Stimulated activated CD8-positive, alpha-beta memory T cell treated with anti-CD3 and anti-CD28 coated beads, Interleukin-15, amount 100 ng/mL, for 24 hours (primary cell): Measurements from ENCODE around the gene RBBP4.
"Not testable (repeated sequence)": the region's sequence is repeated elsewhere in the genome, so short reads cannot be mapped to it uniquely, and the experiment has no call there.

Experiments
- DNase-seq: peaks from one replicate; pipeline ENCODE4 v3.0.0-alpha.2; 2020; ENCODE audit warnings: low read depth

RBBP4 gene

GRCh38 chr1:32693455-32694174 lies 42.6 kb downstream of the RBBP4 start:
- DNase-seq = no peak

GRCh38 chr1:32695098-32695904 lies 44.3 kb downstream of the RBBP4 start:
- no peak for DNase-seq

DNA sequence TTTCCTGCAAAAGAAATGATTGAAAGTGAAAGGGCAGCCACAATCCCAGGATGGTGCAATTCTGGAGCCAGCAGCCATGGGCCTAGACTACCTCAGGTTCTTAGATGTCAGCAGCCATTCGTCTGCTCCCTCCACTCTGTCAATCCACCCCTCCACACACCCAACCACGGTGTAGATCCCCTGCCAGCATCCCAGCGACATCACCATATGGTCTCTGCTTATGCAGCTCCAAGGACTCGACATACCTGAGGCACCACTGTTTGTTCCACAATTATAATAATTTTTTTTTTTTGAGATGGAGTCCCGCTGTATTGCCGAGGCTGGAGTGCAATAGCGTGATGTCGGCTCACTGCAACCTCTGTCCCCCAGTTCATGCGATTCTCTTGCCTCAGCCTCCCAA lies 45.0 kb downstream of the RBBP4 start:
- DNase-seq = no peak

- DNase-seq = not testable (repeated sequence)
These were observed 46.0 kb downstream of the RBBP4 start for GRCh38 chr1:32696996-32697395.

GRCh38 chr1:32701421-32701911 lies 50.5 kb downstream of the RBBP4 start:
- DNase-seq = no peak

DNA sequence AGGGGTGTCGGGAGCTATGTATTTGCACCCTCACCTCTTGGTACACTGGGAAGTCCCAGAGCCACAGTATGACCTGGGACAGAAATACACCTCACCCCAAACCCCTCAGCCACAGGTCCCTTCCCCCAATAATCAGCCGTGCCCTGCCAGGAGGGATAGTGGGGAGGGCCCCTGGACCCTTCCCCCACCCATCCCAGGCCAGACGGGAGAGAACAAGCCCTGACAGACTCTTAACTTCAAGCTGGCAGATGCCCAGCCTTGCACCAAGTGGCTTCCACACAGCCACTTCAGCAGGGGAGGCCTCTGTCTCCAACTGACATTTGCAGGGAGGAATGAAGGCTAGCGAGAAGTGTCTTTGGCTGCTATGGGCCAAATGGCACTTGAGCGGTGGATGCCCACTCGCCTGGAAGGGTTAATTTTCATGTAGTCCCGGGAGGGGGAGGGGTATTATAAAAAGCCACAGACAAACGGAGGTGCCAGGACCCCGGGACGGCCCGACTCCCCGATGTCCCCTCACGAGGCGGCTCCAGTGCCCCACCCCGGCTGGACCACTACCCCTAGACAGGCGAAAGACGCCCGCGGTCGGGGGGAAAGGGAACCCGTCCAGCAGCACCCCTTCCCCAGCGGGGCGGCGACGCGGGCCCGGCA lies 51.1 kb downstream of the RBBP4 start:
- no peak for DNase-seq

GRCh38 chr1:32702599-32703478 lies 51.8 kb downstream of the RBBP4 start, which contains the start of gene SYNC:
TSS of gene SYNC (minus strand) at chr1:32702770. CDS start at chr1:32702660, 110 bp downstream.
- no peak for DNase-seq

- DNase-seq = no peak
These were observed 52.7 kb downstream of the RBBP4 start for GRCh38 chr1:32703479-32704291.

- no peak for DNase-seq
These were observed 54.5 kb downstream of the RBBP4 start for GRCh38 chr1:32705516-32705915.

- no peak for DNase-seq
These were observed 55.5 kb downstream of the RBBP4 start for GRCh38 chr1:32706491-32706890.

GRCh38 chr1:32709075-32709474 lies 58.1 kb downstream of the RBBP4 start:
- DNase-seq = no peak

GRCh38 chr1:32709476-32709875 lies 58.5 kb downstream of the RBBP4 start:
- DNase-seq = no peak

DNA sequence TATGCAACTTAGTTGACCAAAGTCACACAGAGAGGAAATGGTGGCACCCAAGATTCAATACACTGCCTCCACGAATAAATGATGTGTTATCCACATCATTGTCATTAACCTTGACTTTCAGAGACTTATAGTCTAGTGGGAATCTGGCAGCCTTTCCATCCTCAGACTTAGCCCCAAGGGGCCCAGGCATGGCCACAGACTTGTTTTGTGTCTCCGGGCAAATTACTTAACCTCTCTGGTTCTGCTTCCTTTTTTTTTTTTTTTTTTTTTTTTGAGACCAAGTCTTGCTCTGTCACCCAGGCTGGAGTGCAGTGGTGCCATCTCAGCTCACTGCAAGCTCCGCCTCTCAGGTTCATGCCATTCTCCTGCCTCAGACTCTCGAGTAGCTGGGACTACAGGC lies 60.2 kb downstream of the RBBP4 start:
- DNase-seq = not testable (repeated sequence)

DNA sequence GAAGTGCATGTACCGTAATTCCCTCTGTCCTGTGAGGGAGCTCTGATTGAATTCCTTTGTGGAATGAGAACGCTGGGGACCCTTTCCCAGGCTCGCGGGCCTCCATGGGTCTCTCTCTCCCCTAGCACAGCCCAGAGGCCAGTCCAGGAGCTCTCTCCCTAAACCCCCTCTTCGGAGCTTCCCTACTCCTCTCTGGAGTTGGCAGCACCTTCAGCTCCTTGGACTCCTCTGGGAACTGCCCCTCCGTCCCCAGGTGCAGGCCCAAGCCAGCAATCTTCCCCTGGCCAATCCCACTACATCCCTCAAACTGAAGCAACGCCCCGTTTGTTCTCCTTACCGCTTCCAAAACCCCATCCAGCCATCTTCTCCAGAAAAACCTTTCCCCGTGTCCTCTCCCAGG lies 62.1 kb downstream of the RBBP4 start:
- DNase-seq = no peak

DNA sequence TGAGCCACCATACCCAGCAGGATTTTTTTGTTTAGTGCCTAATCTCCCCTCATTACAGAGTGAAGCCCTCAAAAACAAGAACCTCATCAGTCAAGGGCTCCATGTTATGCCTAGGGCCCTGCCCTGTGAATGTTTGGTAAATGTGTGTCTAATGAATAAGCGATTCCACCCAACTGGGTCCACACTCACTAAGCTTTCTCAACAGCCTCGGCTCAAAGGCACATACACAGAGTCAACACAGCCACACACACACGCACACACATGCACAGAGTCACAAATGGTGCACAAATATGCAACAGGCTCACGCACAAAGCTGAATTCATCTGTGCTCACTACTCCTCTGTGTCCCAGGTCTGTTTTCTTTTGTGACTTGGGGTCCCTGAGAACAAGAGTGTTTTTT lies 63.3 kb downstream of the RBBP4 start:
- no peak for DNase-seq

GRCh38 chr1:32715901-32716311 lies 64.9 kb downstream of the RBBP4 start:
- DNase-seq = no peak

GRCh38 chr1:32716312-32717148 lies 65.5 kb downstream of the RBBP4 start:
- no peak for DNase-seq

GRCh38 chr1:32717503-32717902 lies 66.5 kb downstream of the RBBP4 start:
- DNase-seq = no peak

DNA sequence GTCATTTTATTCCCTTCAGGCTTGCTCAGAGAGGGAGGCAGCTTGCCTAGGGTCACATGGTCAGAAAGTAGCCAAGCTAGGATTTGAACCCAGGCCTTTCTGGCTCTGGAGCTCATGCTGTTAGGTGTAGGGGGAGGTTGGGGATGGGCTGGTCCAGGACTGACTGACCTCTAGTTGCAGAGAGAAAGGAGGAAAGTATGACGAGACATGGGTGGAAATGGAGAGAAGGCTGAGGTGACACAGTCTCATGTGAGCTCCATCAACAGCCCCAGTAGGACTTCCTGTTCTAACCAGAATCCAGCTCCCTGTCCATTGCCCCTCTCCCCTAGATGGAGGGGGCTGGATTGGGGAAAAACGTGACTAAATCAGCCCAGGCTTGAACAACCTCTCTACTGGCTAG lies 67.0 kb downstream of the RBBP4 start:
- DNase-seq = no peak

- DNase-seq = no peak
These were observed 67.5 kb downstream of the RBBP4 start for GRCh38 chr1:32718527-32718926.
